Measurements from ENCODE around the gene LRP1.
A peak's percentile ranks its signal among the peaks of the same experiment; 100 is the strongest.

The LRP1 gene

GRCh38 chr12:57227315-57228115 lies 99.2 kb downstream of the LRP1 start:
- no peak for DNase-seq

GRCh38 chr12:57229046-57229633 lies 100.9 kb downstream of the LRP1 start:
- DNase-seq, result no peak

GRCh38 chr12:57229634-57230380 lies 101.5 kb downstream of the LRP1 start, which contains the start of gene SHMT2:
Gene SHMT2, plus strand, starts transcription at chr12:57229711. Its CDS starts 68 bp downstream, at chr12:57229779.
- peak; percentile 84 for DNase-seq

GRCh38 chr12:57230381-57231155 lies 102.3 kb downstream of the LRP1 start:
- DNase-seq, result no peak

GRCh38 chr12:57231276-57232021 lies 103.2 kb downstream of the LRP1 start:
- no peak for DNase-seq

GRCh38 chr12:57232156-57232756 lies 104.0 kb downstream of the LRP1 start:
- DNase-seq, result no peak

GRCh38 chr12:57233357-57234232 lies 105.3 kb downstream of the LRP1 start:
- no peak for DNase-seq

- no peak for DNase-seq
Observed at GRCh38 chr12:57234233-57234570, 105.9 kb downstream of the LRP1 start.

- DNase-seq, result no peak
Observed at GRCh38 chr12:57234571-57235016, 106.3 kb downstream of the LRP1 start.

- DNase-seq, result no peak
Observed at GRCh38 chr12:57235017-57235727, 106.9 kb downstream of the LRP1 start.

GRCh38 chr12:57235728-57236131 lies 107.4 kb downstream of the LRP1 start:
- no peak for DNase-seq

GRCh38 chr12:57236201-57236924 lies 108.1 kb downstream of the LRP1 start:
- DNase-seq, result no peak

GRCh38 chr12:57236925-57237595 lies 108.8 kb downstream of the LRP1 start:
- no peak for DNase-seq

GRCh38 chr12:57237596-57237931 lies 109.3 kb downstream of the LRP1 start:
- DNase-seq, result peak; percentile 64

- peak; percentile 41 for DNase-seq
Observed at GRCh38 chr12:57237932-57238853, 109.9 kb downstream of the LRP1 start.

GRCh38 chr12:57238854-57239554 lies 110.7 kb downstream of the LRP1 start:
- peak; percentile 56 for DNase-seq

- peak; percentile 13 for DNase-seq
Observed at GRCh38 chr12:57239587-57240065, 111.3 kb downstream of the LRP1 start.

All from DMS79 treated with DMSO at 0.1 percent for 48 hours (cell line).